Measurements from ENCODE around the gene CES2.

GRCh38 chr16:66950437-66950836, 15.1 kb downstream of the CES2 start:
- TF ChIP-seq, protein P1, sequence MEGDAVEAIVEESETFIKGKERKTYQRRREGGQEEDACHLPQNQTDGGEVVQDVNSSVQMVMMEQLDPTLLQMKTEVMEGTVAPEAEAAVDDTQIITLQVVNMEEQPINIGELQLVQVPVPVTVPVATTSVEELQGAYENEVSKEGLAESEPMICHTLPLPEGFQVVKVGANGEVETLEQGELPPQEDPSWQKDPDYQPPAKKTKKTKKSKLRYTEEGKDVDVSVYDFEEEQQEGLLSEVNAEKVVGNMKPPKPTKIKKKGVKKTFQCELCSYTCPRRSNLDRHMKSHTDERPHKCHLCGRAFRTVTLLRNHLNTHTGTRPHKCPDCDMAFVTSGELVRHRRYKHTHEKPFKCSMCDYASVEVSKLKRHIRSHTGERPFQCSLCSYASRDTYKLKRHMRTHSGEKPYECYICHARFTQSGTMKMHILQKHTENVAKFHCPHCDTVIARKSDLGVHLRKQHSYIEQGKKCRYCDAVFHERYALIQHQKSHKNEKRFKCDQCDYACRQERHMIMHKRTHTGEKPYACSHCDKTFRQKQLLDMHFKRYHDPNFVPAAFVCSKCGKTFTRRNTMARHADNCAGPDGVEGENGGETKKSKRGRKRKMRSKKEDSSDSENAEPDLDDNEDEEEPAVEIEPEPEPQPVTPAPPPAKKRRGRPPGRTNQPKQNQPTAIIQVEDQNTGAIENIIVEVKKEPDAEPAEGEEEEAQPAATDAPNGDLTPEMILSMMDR (tag by site-specific recombination; IDR thresholded peaks at IDR 0.05): no peak
- TF ChIP-seq ZNF792 (tag by site-specific recombination; IDR thresholded peaks at IDR 0.05) (no peak), REST (tag by site-specific recombination; IDR thresholded peaks at IDR 0.05) (no peak)

All from HEK293 (cell line).